HG02943 (cell line): ENCODE measurements around the gene GXYLT1.
"Not testable (repeated sequence)": the region's sequence is repeated elsewhere in the genome, so short reads cannot be mapped to it uniquely, and the experiment has no call there.

Experiments
- ATAC-seq: cut with Tn5 transposase; IDR thresholded peaks from one replicate; pipeline ENCODE4 v1.9.1; 2021; ENCODE audit warnings: mild to moderate bottlenecking, low read depth, moderate library complexity; ENCODE audit not compliant: unreplicated experiment

The GXYLT1 gene

DNA sequence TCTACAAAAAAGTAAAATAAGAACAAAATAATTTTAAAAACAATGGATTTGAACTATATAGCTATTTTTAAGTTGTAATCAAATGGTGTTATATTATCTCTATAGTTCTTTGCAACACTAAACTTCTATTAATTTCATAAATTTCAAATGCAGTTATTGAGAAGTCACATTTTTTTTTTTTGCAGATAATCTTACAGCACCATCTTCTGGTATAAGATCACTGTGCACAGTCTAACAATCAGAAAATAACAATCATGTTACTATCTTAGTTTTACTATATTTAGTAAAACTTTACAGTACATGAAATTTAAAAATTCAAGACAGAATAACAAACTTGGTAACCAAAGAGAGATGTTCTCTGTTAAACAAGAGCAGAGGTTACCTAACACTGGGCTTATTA, 40.6 kb downstream of the GXYLT1 start:
- no peak for ATAC-seq

DNA sequence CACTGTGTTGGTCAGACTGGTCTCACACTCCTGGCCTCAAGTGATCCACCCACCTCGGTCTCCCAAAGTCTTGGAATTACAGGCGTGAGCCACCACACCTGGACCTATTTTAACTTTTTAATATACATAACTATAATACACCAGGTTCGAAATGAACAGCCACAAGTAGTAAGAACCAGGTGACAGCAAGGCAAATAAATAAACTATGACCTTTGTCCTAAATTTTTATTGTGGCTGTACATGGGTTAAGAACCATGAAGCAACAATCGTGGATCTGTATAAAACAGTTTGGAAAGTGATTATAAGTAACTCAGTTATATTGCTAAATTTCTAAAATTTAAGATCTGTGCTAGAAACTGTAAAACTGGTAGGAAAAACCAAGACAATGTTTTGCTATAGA, 41.5 kb downstream of the GXYLT1 start:
- no peak for ATAC-seq

DNA sequence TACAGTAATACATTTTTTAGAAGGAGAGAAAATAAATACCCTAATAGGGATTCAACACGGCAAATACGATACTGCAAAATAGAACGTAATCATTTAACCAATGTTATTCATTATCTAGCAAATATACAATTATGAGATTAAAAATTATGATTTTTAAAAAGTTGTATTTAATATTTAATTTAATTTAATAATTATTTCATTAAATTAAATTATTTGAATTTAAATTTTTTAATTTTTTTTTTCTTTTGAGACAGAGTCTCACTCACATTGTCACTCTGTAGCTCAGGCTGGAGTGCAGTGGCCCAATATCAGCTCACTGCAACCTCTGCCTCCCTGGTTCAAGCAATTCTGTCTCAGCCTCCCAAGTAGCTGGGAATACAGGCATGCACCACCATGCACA, 42.0 kb downstream of the GXYLT1 start:
- ATAC-seq = no peak

DNA sequence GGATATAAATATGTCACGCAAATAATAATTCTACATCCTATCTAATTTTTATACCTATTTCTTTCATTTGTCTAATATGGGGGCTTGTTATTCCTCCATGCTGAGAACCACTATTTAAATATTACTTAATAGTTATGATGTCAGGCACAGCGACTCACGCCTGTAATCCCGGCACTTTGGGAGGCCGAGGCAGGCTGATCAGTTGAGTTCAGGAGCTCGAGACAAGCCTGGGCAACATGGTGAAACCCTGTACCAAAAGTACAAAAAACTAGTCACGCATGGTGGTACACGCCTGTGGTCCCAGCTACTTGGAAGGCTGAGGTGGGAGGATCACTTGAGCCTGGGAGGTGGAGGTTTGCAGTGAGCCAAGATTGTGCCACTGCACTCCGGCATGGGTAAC, 45.2 kb downstream of the GXYLT1 start:
- ATAC-seq = no peak

DNA sequence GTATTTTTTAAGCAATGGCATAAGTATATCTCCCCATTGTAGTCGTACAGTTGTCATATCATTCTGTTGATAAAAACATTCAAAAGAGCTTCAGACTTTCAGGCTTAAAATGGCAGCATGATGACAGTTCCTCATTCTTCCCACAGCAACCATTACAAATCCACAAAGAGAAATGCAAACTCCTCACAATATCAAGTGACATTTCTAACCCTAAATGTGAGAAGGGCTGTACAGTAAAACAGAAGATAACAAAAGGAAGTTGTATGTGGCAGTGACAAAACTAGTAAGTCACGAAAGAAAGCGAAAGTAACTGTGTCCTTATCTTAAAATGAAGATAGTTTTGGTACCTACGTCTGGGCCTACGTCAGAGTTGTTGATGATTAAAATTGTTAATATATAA, 46.7 kb downstream of the GXYLT1 start:
- peak; percentile 80 for ATAC-seq

DNA sequence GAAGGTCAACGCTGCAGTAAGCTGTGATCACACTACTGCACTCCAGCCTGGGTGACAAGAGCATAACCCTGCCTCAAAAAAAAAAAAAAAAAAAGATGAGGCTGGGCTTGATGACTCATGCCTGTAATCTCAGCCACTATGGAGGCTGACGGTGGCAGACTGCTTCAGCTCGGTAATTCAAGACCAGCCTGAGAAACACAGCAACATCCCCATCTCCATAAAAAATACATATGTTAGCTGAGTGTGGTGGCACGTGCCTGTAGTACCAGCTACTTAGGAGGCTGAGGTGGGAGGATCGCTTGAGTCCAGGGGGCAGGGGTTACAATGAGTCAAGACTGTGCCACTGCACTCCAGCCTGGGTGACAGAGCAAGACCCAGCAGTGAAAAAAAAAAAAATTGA, 50.4 kb downstream of the GXYLT1 start:
- ATAC-seq = no peak

DNA sequence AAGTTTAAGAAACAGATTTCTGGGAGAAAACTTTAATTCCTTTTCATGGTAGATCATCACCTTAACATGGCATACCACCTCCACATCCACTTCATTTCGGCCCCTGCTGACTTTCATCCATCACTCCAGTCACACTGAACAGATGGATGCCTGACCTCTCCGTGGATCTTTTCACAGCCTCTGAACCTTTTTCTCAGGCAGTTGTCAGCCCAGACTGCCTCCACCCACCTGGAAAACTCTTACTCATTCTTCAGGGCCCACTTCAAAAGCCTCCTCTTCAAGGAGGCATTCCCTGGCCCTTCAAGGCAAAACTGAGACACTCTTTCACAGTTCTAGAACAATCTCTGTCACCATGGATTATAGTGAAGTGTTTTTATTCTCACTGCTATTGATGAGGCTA, 52.9 kb downstream of the GXYLT1 start:
- ATAC-seq = no peak

DNA sequence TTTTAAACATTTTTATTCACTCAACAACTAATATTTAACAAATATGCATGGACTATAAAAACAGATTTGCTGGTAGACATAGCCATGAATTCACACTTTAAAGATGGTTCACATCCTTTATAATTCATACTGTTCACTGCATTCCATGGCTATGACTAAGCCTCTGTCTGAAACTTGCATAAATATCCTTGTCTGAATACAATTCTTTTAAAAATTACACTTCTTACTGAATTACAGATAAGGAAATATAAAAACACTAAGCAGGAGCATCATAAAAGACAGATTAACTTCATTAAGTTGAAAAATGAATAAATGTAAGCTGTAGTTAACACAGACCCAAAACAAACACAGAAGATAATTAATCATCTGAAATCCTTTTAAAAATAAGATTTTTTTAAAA, 53.8 kb downstream of the GXYLT1 start:
- ATAC-seq = no peak

DNA sequence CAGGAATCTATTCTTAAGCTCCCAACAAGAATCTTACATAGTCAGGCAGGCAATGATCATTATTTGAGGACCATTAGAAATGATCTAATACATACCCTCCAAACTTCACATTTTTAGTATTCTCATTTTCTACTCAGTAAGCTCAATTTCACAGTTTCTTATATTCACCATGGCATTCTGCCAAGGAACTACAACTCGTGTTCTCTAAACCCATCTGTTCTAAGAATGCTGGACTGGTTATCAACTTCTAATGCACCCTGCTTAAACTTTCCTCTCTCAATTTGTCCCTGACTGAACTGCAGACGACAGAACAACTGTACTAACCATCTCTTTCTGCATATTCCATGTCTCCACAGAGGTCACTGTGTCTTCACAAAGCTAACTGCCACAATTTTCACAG, 58.6 kb downstream of the GXYLT1 start:
- ATAC-seq = no peak

DNA sequence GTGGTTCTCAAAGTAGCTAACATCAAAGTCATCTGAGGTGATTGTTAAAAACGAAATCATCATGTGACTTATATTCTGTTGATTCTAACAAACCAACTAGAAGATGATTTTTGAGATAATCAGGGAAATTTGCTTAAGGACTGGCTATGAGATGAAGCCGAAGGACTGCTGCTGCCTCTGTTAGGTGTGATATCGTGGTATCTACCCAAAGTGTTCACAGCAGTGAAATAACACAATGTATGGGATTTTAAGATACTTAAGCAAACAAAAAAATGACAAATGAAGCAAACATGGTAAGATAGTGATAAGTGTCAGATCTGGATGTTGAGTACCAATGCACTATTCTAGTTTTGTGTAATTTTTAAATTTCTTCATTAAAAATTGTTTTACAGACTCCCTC, 59.1 kb downstream of the GXYLT1 start:
- no peak for ATAC-seq

DNA sequence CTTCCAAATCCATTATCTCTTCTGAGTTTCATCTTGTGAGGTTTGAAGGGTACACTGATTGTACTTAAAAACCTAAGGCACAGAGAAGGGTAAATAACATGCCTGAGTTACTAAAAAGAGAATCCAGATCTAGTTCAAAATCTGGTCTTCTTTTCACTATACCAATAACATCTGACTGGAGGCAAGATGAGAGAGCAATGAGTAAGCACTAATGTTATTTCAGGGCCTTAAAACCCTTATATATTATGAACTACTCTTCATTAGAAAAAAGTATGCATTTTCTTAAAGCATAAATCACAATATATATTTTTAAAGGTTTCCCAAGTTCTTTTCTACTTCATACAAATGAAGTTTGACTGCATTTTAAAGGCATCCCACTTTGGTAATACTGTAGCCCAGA, 60.2 kb downstream of the GXYLT1 start:
- no peak for ATAC-seq

DNA sequence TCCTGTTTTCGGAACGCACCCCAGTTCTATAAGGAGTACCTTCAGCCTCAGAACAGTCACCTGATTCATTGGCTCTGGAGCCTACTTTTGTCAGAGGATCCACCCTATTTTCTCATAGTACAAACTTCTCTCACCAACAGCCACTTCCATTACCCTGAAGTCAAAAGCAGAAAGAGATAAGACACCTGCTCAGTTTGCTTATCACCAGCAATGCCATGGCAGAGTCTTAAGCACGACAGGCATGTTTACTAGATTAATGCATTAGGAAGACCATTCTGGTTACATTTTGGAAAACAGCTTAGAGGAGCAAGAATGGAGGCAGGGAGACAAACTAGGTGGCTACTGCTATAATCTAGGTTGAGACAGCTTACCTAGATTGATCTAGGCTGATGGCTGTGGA, 67.7 kb downstream of the GXYLT1 start:
- no peak for ATAC-seq

DNA sequence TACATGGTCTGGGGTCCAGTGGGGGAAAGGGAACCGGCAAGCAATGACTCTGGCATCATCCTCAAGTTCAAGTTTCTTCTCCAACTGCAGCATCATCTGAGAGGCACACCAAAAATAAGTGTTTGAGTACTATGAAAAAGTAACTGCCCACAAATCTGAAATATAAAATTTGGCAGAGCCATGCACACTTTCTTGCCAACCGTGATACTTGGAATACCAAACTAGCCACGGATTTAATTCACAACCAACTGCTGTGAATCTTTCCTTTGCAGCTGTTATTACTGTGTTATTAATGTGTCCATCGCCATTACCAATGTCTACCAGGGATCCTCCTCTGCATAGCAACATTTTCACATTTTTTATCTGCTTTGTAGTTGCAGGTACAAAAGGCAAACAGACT, 74.6 kb downstream of the GXYLT1 start:
- no peak for ATAC-seq

DNA sequence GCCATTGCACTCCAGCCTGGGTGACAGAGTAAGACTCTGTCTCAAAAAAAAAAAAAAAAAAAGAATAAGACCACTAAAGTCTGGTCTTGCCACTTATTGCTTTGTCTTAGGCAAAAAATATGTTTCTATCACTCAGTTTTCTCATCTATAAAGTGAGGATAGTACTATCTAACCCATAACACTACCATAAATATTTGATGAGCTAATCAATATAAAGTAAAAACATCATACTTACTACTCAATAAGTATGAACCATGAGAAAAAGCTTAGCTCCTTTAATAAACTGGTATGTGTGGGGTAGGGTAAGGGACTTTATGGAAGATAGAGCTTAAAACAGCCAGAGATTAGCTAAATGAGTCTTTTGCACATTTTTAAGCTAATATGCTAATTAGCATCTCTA, 85.5 kb downstream of the GXYLT1 start:
- ATAC-seq = no peak

DNA sequence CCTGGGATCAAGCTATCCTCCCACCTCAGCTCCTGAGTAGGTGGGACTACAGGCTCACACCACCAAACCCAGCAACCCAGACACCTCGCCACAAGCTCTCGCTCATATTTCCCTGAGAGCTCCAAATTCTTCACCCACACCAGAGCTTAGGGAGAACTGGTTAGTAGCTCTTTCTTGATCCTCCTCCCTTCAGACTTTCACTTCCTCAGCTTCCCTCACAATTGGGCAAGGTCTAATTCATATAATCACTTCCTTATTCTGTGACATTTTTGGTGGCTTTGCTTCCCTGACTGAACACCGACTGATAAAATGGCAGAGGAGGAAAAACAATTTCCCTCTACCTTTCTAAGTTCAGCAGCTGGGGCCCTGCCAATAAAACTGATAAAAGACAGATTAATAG, 88.5 kb downstream of the GXYLT1 start:
- no peak for ATAC-seq

DNA sequence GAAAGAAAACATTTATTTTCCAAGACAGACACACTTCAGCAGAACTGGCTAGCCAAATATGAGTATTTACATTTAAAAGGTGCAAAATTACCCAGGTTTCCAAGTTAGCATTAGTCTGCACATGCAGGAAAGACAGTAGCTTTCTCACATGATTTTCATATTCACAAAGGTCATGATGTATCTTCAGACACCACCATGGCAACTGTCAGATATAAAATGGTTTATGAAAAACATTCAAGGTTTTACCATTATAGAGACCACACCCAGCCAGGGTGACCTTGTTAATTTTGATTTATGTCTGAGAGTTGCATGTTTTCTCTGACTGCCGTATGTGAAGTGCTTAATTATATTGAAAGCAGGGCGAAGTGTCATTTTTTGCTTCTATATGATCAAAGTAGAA, 91.2 kb downstream of the GXYLT1 start:
- no peak for ATAC-seq

DNA sequence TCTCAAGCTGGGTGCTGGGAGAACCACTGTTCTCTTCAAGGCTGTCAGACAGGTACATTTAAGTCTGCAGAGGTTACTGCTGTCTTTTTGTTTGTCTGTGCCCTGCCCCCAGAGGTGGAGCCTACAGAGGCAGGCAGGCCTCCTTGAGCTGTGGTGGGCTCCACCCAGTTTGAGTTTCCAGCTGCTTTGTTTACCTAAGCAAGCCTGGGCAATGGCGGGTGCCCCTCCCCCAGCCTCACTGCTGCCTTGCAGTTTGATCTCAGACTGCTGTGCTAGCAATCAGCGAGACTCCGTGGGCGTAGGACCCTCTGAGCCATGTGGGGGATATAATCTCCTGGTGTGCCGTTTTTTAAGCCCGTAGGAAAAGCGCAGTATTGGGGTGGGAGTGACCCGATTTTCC, 95.7 kb downstream of the GXYLT1 start:
- ATAC-seq = not testable (repeated sequence)

DNA sequence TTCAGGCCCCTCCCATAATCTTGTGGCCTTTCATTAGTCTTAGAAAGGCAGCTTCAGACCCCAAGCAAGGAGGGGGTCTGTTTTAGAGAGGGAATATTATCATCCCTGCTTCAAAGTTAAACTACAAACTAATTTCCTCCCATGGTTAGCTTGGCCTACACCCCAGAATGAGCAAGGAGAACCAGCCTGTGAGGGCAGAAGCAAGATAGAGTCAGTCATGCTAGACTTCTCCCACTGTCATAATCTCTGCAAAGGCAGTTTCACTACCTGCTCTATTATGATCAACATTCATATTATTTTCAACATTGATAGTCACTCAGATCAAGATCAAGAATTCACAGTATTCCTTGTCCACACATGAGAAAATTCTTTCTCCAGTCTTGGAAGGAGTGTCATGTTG, 105.1 kb downstream of the GXYLT1 start:
- no peak for ATAC-seq

DNA sequence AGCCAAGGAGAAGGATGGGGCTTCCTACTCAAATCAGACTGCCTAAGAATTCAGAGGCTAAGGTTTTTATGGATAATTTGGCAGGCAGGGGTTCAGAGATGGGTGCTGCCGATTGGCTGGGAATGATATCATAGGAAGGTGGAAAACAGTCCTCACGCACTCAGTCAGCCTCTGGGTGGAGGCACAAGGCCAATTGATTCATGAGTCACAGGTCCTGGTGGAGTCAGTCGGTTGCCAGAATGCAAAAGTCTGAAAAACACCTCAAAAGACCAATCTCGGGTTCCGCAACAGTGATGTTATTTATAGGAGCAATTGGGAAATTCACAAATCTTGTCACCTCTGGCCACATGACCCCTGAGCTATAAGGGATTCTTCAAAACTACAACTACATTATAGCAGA, 105.5 kb downstream of the GXYLT1 start:
- no peak for ATAC-seq

DNA sequence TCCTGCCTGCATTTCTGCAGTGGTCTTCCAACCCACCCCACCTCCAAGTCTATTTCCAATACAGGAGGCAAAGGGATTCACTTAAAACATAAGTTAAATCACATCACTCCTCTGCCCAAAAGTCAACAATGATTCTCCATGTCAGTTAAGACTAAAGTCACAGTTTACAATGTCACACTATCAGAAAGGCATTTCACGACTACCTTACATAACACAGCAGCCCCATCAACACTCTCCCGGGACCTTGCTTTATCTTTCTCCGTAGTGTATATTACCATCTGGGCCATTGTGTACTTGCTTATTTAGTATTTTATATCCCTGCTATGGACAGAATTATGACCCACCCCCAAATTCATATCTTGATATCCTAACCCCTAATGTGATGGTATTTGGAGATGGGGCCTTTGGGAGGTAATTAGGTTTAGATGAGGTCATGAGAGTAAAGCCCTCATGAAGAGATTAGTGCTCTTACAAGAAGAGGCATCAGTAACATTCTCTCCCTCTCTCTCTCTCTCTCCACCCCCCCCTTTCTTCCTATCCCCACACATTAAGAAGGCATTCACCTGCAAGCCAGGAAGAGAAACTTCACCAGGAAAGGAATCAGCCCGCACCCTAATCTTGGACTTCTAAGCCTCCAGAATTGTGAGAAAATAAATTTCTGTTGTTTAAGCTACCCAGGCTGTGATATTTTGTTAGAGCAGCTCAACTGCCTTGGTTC, 112.7 kb downstream of the GXYLT1 start:
- ATAC-seq = no peak
